SK-N-SH (cell line): ENCODE data around the gene ISM1. TPM values are rescaled to one million over a fixed set of nuclear protein-coding genes. Genes with fewer than 3 reads are reported as not detected.

Experiments used
- CTCF ChIA-PET: fragments of 300-600, 350-600 bp; formaldehyde crosslinking; extraction: SDS; loops from one replicate; lab custom pipeline; 2021; lab: Yijun Ruan, JAX
- POLR2A ChIA-PET: fragments of 350-600 bp; sonication (Branson Sonifier 250); formaldehyde crosslinking; extraction: SDS; loops from one replicate; lab custom pipeline; 2020; ENCODE audit warnings: antibody characterized with exemption, inconsistent platforms; lab: Yijun Ruan, JAX
- DNase-seq: peaks from one replicate; pipeline ENCODE4 v3.0.0; 2012
- H2AFZ ChIP-seq: fragments of 200-600 bp; sonication (generic); 2 replicates; pipeline ENCODE4 v1.8.1; 2016; ENCODE audit warnings: antibody characterized with exemption, mild to moderate bottlenecking, low read depth
- H3F3A ChIP-seq: fragments of 200-600 bp; sonication (generic); replicated peaks from 2 replicates; pipeline ENCODE3; 2016; ENCODE audit warnings: antibody characterized with exemption, mild to moderate bottlenecking; ENCODE audit not compliant: insufficient read depth
- H3K27ac ChIP-seq, 2 experiments: fragments of 200-500 bp in 1 of 2; fragments of 200-600 bp in 1 of 2; sonication (Bioruptor generic) in 1 of 2; sonication (generic), shearing (Covaris generic) in 1 of 2; 2 replicates each; pipeline versions ENCODE4 v1.5.1 to v1.6.1; 2014 to 2016; ENCODE audit warnings: low read depth in 2 of 2, inconsistent platforms in 1 of 2, low read length in 1 of 2, mild to moderate bottlenecking in 1 of 2, mixed read lengths in 1 of 2
- H3K27me3 ChIP-seq: fragments of 200-600 bp; sonication (generic), shearing (Covaris generic); 2 replicates; pipeline ENCODE4 v1.6.1; 2016; ENCODE audit warnings: mixed run types; ENCODE audit not compliant: insufficient read depth
- H3K36me3 ChIP-seq, 2 experiments: fragments of 200-500 bp in 1 of 2; fragments of 200-600 bp in 1 of 2; sonication (Bioruptor generic) in 1 of 2; sonication (generic) in 1 of 2; replicated peaks in 1 of 2; 2 replicates each; pipeline versions ENCODE3 to v1.5.1; 2014 to 2016; ENCODE audit warnings: low read length in 1 of 2, mild to moderate bottlenecking in 1 of 2; ENCODE audit not compliant: insufficient read depth in 2 of 2, control insufficient read depth in 1 of 2
- H3K4me1 ChIP-seq, 2 experiments: fragments of 200-500 bp in 1 of 2; fragments of 200-600 bp in 1 of 2; sonication (Bioruptor generic) in 1 of 2; sonication (generic), shearing (Covaris generic) in 1 of 2; 2 replicates each; pipeline versions ENCODE4 v1.5.1 to v1.6.1; 2014 to 2016; ENCODE audit warnings: low read depth in 1 of 2, low read length in 1 of 2, mixed run types in 1 of 2; ENCODE audit not compliant: insufficient read depth in 2 of 2, control insufficient read depth in 1 of 2
- H3K4me2 ChIP-seq: fragments of 200-600 bp; sonication (generic), shearing (Covaris generic); 2 replicates; pipeline ENCODE4 v1.6.1; 2017; ENCODE audit warnings: mixed run types
- H3K4me3 ChIP-seq, 2 experiments: fragments of 200-500 bp in 1 of 2; fragments of 200-600 bp in 1 of 2; sonication (Bioruptor generic) in 1 of 2; sonication (generic), shearing (Covaris generic) in 1 of 2; 2 replicates each; pipeline versions ENCODE4 v1.5.1 to v1.8.1; 2014 to 2016; ENCODE audit warnings: low read depth in 2 of 2, inconsistent platforms in 1 of 2, low read length in 1 of 2, mild to moderate bottlenecking in 1 of 2, mixed read lengths in 1 of 2, moderate library complexity in 1 of 2
- H3K79me2 ChIP-seq: fragments of 200-600 bp; sonication (generic); 2 replicates; pipeline ENCODE4 v1.8.1; 2017; ENCODE audit warnings: mild to moderate bottlenecking; ENCODE audit not compliant: insufficient read depth
- H3K9ac ChIP-seq: fragments of 200-600 bp; sonication (generic); 2 replicates; pipeline ENCODE4 v1.6.1; 2017; ENCODE audit warnings: mixed run types
- H3K9me2 ChIP-seq: fragments of 200-600 bp; sonication (generic); 2 replicates; pipeline ENCODE4 v1.6.1; 2017; ENCODE audit warnings: mixed run types
- H3K9me3 ChIP-seq: fragments of 200-600 bp; sonication (generic); 2 replicates; pipeline ENCODE4 v1.6.1; 2017; ENCODE audit warnings: mixed run types, mild to moderate bottlenecking, moderate library complexity
- H4K20me1 ChIP-seq: fragments of 200-600 bp; sonication (generic); 2 replicates; pipeline ENCODE4 v1.6.1; 2017; ENCODE audit warnings: mild to moderate bottlenecking, mixed run types; ENCODE audit not compliant: insufficient read depth
- JUND ChIP-seq: IDR thresholded peaks from 2 replicates; pipeline ENCODE4 v1.4.0; 2012
- MXI1 ChIP-seq: IDR thresholded peaks from 2 replicates; pipeline ENCODE4 v1.6.1; 2012; ENCODE audit warnings: mild to moderate bottlenecking, low read depth, low read length, improper control_type of control experiment
- RAD21 ChIP-seq: IDR thresholded peaks from 2 replicates; pipeline ENCODE4 v1.6.1; 2012; ENCODE audit warnings: mild to moderate bottlenecking, low read length
- SMC3 ChIP-seq: IDR thresholded peaks from 2 replicates; pipeline ENCODE4 v1.6.1; 2012; ENCODE audit warnings: low read depth, low read length, improper control_type of control experiment
- TEAD4 ChIP-seq: IDR thresholded peaks from 2 replicates; pipeline ENCODE4 v1.4.0; 2012; ENCODE audit warnings: mild to moderate bottlenecking, borderline replicate concordance; ENCODE audit not compliant: insufficient read depth
- WGBS: methylation state at CpG from one replicate; pipeline ENCODE4 v1.1.6; 2017; ENCODE audit warnings: low lambda C conversion rate; 5-methylcytosine and 5-hydroxymethylcytosine counted together
- polyA plus RNA-seq, 3 experiments: library from polyadenylated mRNA; depleted of rRNA; stranded (reverse); fragments of >200 nt; gene quantifications; 2 replicates each; pipeline ENCODE4 v1.2.3, GENCODE V29; 2012
- TF ChIP-seq, protein P1 (sequence below): fragments of 200-600 bp; sonication (generic); IDR thresholded peaks from 2 replicates; pipeline ENCODE4 v1.6.1; 2017; ENCODE audit warnings: antibody characterized with exemption, mild to moderate bottlenecking, moderate library complexity

Gene ISM1
- polyA plus RNA-seq, 1 of the 3 experiments (the other 2 are of a cell fraction), result not detected

DNA sequence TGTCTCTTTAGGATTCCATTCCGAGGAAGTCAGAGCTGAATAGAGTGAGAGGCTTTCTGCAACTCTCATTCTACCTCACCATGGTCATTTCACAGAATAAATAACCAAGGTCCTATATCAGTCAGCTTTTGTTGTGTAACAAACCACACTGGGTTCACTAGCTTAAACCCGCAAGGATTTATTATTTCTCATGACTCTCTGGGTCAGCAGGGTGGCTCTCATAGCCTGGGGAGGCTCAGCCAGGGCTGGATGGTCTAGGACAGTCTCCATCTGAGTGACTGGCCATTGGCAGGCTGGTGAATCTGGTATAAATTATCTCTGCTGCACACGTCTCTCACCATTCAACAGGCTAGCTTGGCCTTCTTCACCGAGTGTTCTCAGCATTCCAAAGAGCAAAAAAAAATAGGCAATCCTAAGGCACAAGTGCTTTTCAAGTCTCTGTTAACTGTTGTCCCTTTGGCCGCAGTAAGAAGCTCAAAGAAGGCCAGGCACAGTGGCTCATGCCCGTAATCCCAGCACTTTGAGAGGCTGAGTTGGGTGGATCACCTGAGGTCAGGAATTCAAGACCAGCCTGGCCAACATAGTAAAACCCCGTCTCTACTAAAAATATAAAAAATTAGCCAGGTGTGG is 39.7 kb downstream of the ISM1 start:
- CTCF ChIA-PET, result interaction anchor here (0.8 to 1.9 kb wide), 4 partner anchors 9 to 142 kb away, joined by 3 to 8 read pairs (median 4); no protein-coding TSS in a partner anchor
- H3F3A ChIP-seq, result no peaks in the 10 kb centered on the region

DNA sequence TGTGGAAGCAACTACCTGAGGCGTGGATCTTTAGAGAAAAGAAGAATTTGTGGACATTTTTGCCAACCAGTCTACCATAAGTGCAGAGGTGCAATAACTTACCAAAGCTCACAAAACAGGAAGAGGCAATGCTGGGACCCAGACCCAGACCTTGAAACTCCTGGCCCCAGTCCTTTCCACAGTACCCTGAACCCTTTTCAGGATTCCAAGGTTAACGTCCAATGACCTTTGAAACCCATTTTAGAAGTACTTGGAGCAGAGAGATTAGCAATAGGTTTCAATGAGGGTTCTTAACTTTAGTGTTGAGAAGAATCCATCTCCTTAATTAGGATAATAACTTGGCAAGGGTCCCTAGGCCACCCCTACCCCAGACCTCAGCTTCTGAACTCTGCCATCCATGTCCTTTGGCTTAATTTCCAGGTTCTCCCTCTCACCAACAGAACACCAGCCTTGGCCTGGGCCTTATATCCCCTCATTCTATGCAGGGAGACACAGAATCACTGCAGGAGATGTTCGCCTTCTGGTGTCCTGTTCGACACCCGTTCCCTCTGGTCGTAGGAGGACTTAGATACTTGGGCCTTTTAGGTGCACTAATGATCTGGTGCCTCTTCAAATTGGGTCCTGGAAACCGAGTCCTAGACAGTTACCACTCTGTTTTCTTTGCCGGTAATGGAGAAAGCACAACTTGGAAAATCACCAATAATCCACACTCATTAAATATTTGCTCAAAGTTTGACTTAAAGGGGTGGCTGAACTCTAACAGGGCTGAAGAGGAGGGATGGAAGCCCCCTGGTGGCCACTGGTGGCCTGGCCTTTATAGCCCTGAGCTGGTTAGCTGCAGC is 40.6 kb downstream of the ISM1 start:
- Histone ChIP-seq H3K79me2 (no peaks in the 10 kb centered on the region), H3K9me3 (no peaks in the 10 kb centered on the region)
- DNase-seq, result peak; percentile 55
- TF ChIP-seq, protein P1, sequence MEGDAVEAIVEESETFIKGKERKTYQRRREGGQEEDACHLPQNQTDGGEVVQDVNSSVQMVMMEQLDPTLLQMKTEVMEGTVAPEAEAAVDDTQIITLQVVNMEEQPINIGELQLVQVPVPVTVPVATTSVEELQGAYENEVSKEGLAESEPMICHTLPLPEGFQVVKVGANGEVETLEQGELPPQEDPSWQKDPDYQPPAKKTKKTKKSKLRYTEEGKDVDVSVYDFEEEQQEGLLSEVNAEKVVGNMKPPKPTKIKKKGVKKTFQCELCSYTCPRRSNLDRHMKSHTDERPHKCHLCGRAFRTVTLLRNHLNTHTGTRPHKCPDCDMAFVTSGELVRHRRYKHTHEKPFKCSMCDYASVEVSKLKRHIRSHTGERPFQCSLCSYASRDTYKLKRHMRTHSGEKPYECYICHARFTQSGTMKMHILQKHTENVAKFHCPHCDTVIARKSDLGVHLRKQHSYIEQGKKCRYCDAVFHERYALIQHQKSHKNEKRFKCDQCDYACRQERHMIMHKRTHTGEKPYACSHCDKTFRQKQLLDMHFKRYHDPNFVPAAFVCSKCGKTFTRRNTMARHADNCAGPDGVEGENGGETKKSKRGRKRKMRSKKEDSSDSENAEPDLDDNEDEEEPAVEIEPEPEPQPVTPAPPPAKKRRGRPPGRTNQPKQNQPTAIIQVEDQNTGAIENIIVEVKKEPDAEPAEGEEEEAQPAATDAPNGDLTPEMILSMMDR, result peak; percentile 71
- no peak for TF ChIP-seq MXI1
- TF ChIP-seq RAD21, result peak; percentile 47
- TF ChIP-seq SMC3, result peak; percentile 45
- TF ChIP-seq, all 33 proteins: peak for 3
- H3K9ac ChIP-seq, result no peak overlapping the region
- ChIA-PET CTCF (interaction anchor here (0.6 to 2.0 kb wide), 11 partner anchors 9 to 143 kb away, joined by 3 to 8 read pairs (median 4); partner anchors contain the start of gene ISM1), POLR2A (interaction anchor here (0.7 kb wide), 1 partner anchor 40 kb away, joined by 3 read pairs; no protein-coding TSS in a partner anchor)
- H3K4me2 ChIP-seq, result no peak overlapping the region
- H3K4me3 ChIP-seq, result no peak overlapping the region; a peak in 1 of 4 replicates
- H3K27me3 ChIP-seq, result no peaks in the 10 kb centered on the region
- H2AFZ ChIP-seq, result no peak overlapping the region
- no peaks in the 10 kb centered on the region for H4K20me1 ChIP-seq
- no peaks in the 10 kb centered on the region for H3K36me3 ChIP-seq
- WGBS, result 54% methylated on average over 8 of the region's 8 CpGs
- no peaks in the 10 kb centered on the region for H3F3A ChIP-seq
- H3K4me1 ChIP-seq, result no peaks in the 10 kb centered on the region
- H3K9me2 ChIP-seq, result no peaks in the 10 kb centered on the region
- H3K27ac ChIP-seq, result no peak overlapping the region

More for the DNA sequence above, 39.7 kb downstream of the ISM1 start:
- no peak for DNase-seq
- no peak overlapping the region for H3K4me3 ChIP-seq
- no peak overlapping the region for H3K9ac ChIP-seq
- POLR2A ChIA-PET, result interaction anchor here (0.7 kb wide), 1 partner anchor 39 kb away, joined by 3 read pairs; no protein-coding TSS in a partner anchor
- H3K9me3 ChIP-seq, result no peaks in the 10 kb centered on the region
- H3K27ac ChIP-seq, result no peak overlapping the region
- no peaks in the 10 kb centered on the region for H3K27me3 ChIP-seq
- H3K4me1 ChIP-seq, result no peaks in the 10 kb centered on the region
- H3K79me2 ChIP-seq, result no peaks in the 10 kb centered on the region
- no peaks in the 10 kb centered on the region for H3K9me2 ChIP-seq
- no peaks in the 10 kb centered on the region for H3K36me3 ChIP-seq
- WGBS, result 40% methylated on average over 7 of the region's 7 CpGs
- no peak overlapping the region for H3K4me2 ChIP-seq
- TF ChIP-seq TEAD4 (no peak), JUND (no peak)
- H4K20me1 ChIP-seq, result no peaks in the 10 kb centered on the region
- H2AFZ ChIP-seq, result no peak overlapping the region

DNA sequence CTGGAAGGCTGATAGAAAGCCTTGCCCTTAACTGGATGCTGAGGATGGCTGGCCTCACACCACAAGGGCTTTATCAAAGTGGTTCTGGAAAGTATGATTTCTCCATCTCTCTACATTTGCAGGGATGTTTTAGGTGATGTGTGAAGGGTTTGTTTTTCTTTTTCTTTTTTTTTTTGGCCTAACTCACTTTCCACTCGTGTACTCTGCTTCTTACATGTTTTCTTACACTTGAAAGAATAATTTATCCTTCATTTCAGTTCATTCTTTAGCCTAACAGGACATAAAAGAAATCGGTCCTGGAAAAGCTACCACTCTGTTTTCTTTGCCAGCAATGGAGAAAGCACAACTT is 41.2 kb downstream of the ISM1 start:
- CTCF ChIA-PET, result interaction anchor here (0.6 to 2.0 kb wide), 9 partner anchors 8 to 143 kb away, joined by 3 to 8 read pairs (median 4); partner anchors contain the start of gene ISM1
- H3K27ac ChIP-seq, result no peak overlapping the region
- POLR2A ChIA-PET, result no interaction called here

More for the DNA sequence above, 41.2 kb downstream of the ISM1 start:
- WGBS, result 38% methylated on average over 2 of the region's 2 CpGs
- H3K4me2 ChIP-seq, result no peak overlapping the region
- H3K79me2 ChIP-seq, result no peaks in the 10 kb centered on the region
- H4K20me1 ChIP-seq, result no peaks in the 10 kb centered on the region
- no peaks in the 10 kb centered on the region for H3K4me1 ChIP-seq
- H3K36me3 ChIP-seq, result no peaks in the 10 kb centered on the region
- H3F3A ChIP-seq, result no peaks in the 10 kb centered on the region
- TF ChIP-seq, protein P1, result 0 out of 2 replicates have a peak, but pooled peaks have one; percentile 5
- no peak for TF ChIP-seq MXI1
- H2AFZ ChIP-seq, result no peak overlapping the region
- no peaks in the 10 kb centered on the region for H3K9me3 ChIP-seq
- no peaks in the 10 kb centered on the region for H3K9me2 ChIP-seq
- H3K4me3 ChIP-seq, result no peak overlapping the region; a peak in 1 of 4 replicates
- H3K9ac ChIP-seq, result no peak overlapping the region
- no peak for DNase-seq
- H3K27me3 ChIP-seq, result no peaks in the 10 kb centered on the region
